ENCODE results near the gene LRRC36. TPM values are rescaled to one million over a fixed set of nuclear protein-coding genes. Genes with fewer than 3 reads are reported as not detected.

The LRRC36 gene
- total and polyA plus RNA-seq, 8 donors, result 0.37 to 33.0 (median 0.96) TPM; not detected in 4

GRCh38 chr16:67294171-67294757 is 32.4 kb upstream of the LRRC36 start:
- H3K27me3 ChIP-seq, result peaks cover 0 to 9% (median 0%) of the 10 kb centered on the region in 3 donors
- no peak overlapping the region for H3K4me3 ChIP-seq
- no peak for DNase-seq
- no peaks in the 10 kb centered on the region for H3K9me3 ChIP-seq
- intact Hi-C loops (cut with DNase I; ENCODE audit: low total_unique reads), result no loop called here
- WGBS, 5 donors, result 70 to 87% (median 82%) methylated on average over 3 to 4 of the region's 4 CpGs
- TF ChIP-seq POLR2A (IDR thresholded peaks at IDR 0.05) (no peak), EP300 (IDR thresholded peaks at IDR 0.05) (no peak), POLR2AphosphoS5 (IDR thresholded peaks at IDR 0.05) (no peak), CTCF (IDR thresholded peaks at IDR 0.05) (no peak)
- H3K4me1 ChIP-seq, result peaks cover 0 to 5% (median 0%) of the 10 kb centered on the region in 4 donors
- H3K36me3 ChIP-seq, result no peaks in the 10 kb centered on the region
- H3K27ac ChIP-seq, result no peak overlapping the region

GRCh38 chr16:67294938-67295361 is 31.7 kb upstream of the LRRC36 start:
- 55 to 76% (median 74%) methylated on average over 7 of the region's 7 CpGs for WGBS, 5 donors
- Histone ChIP-seq H3K4me3 (no peak overlapping the region), H3K27ac (no peak overlapping the region)

GRCh38 chr16:67296420-67296819 is 30.2 kb upstream of the LRRC36 start:
- Histone ChIP-seq H3K27ac (no peak overlapping the region), H3K4me1 (peaks cover 4 to 9% (median 7%) of the 10 kb centered on the region in 4 donors), H3K36me3 (no peaks in the 10 kb centered on the region), H3K27me3 (peaks cover 0 to 11% (median 0%) of the 10 kb centered on the region in 3 donors), H3K9me3 (no peaks in the 10 kb centered on the region), H3K4me3 (no peak overlapping the region)
- intact Hi-C loops (cut with DNase I; ENCODE audit: low total_unique reads), result no loop called here
- 24 to 50% (median 42%) methylated on average over 3 of the region's 3 CpGs for WGBS, 5 donors
- peak in 1 of 2 donors; percentile 23 for DNase-seq
- TF ChIP-seq EP300 (IDR thresholded peaks at IDR 0.05) (no peak), CTCF (IDR thresholded peaks at IDR 0.05) (no peak), POLR2AphosphoS5 (IDR thresholded peaks at IDR 0.05) (no peak), POLR2A (IDR thresholded peaks at IDR 0.05) (no peak)

More at GRCh38 chr16:67294938-67295361, 31.7 kb upstream of the LRRC36 start:
- H3K4me1 ChIP-seq, result peaks cover 0 to 5% (median 0%) of the 10 kb centered on the region in 4 donors
- no peak for TF ChIP-seq EP300 (IDR thresholded peaks at IDR 0.05)
- no peak for TF ChIP-seq CTCF (IDR thresholded peaks at IDR 0.05)
- no peak for TF ChIP-seq POLR2AphosphoS5 (IDR thresholded peaks at IDR 0.05)
- TF ChIP-seq POLR2A (IDR thresholded peaks at IDR 0.05), result no peak
- no peak for DNase-seq
- no peaks in the 10 kb centered on the region for H3K36me3 ChIP-seq
- H3K9me3 ChIP-seq, result no peaks in the 10 kb centered on the region
- H3K27me3 ChIP-seq, result peaks cover 0 to 11% (median 0%) of the 10 kb centered on the region in 3 donors
- intact Hi-C loops (cut with DNase I; ENCODE audit: low total_unique reads), result no loop called here

GRCh38 chr16:67298277-67298676 is 28.3 kb upstream of the LRRC36 start:
- no peaks in the 10 kb centered on the region for H3K9me3 ChIP-seq
- intact Hi-C loops (cut with DNase I; ENCODE audit: low total_unique reads), result no loop called here
- H3K27ac ChIP-seq, result no peak overlapping the region
- 94 to 96% (median 95%) methylated on average over 9 of the region's 9 CpGs for WGBS, 5 donors
- TF ChIP-seq POLR2A (IDR thresholded peaks at IDR 0.05), result no peak
- no peak for TF ChIP-seq POLR2AphosphoS5 (IDR thresholded peaks at IDR 0.05)
- no peak overlapping the region for H3K4me3 ChIP-seq
- DNase-seq, result no peak
- H3K36me3 ChIP-seq, result no peaks in the 10 kb centered on the region
- peaks cover 8 to 16% (median 12%) of the 10 kb centered on the region in 4 donors for H3K4me1 ChIP-seq
- peaks cover 0 to 11% (median 0%) of the 10 kb centered on the region in 3 donors for H3K27me3 ChIP-seq

GRCh38 chr16:67299269-67299668 is 27.3 kb upstream of the LRRC36 start:
- Histone ChIP-seq H3K9me3 (no peaks in the 10 kb centered on the region), H3K4me3 (no peak overlapping the region), H3K36me3 (no peaks in the 10 kb centered on the region), H3K27ac (no peak overlapping the region), H3K4me1 (peaks cover 8 to 16% (median 12%) of the 10 kb centered on the region in 4 donors), H3K27me3 (peaks cover 0 to 11% (median 0%) of the 10 kb centered on the region in 3 donors)
- TF ChIP-seq POLR2AphosphoS5 (IDR thresholded peaks at IDR 0.05) (no peak), EP300 (IDR thresholded peaks at IDR 0.05) (no peak), CTCF (IDR thresholded peaks at IDR 0.05) (no peak)
- 89 to 96% (median 94%) methylated on average over 14 to 15 of the region's 15 CpGs for WGBS, 5 donors
- DNase-seq, result no peak
- intact Hi-C loops (cut with DNase I; ENCODE audit: low total_unique reads), result no loop called here
